ENCODE results near the gene HCN2. TPM values are rescaled to one million over a fixed set of nuclear protein-coding genes. Genes with fewer than 3 reads are reported as not detected.
A peak's percentile ranks its signal among the peaks of the same experiment; 100 is the strongest.

The HCN2 gene
- total and polyA plus RNA-seq, 10 of the 15 experiments (the other 5 are each of a cell fraction or from before 2014, with no cell fraction given): 0.01 to 0.54 (median 0.08) TPM; not detected in 4

DNA sequence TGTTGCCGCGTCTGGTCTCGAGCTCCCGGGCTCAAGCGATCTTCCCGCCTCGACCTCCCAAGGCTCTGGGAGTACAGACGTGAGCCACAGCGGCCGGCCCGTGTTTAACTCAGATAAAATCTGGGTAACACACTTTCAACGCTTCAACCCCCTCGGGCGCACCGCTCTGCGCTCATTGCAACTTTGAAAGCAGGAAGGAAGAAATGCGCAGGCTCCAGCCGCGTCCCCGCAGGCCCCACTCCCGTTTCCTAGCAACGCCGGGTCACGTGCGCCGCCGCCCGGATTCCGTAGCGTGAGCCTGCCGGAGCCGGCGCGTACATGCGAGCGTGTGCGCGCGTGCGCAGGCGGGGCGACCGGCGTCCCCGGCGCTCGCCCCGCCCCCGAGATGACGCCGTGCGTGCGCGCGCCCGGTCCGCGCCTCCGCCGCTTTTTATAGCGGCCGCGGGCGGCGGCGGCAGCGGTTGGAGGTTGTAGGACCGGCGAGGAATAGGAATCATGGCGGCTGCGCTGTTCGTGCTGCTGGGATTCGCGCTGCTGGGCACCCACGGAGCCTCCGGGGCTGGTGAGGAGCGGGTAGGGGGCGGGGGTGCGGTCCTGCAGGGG is 17.4 kb upstream of the HCN2 start, which contains the start of gene BSG (continued):
- TF ChIP-seq, protein P1, sequence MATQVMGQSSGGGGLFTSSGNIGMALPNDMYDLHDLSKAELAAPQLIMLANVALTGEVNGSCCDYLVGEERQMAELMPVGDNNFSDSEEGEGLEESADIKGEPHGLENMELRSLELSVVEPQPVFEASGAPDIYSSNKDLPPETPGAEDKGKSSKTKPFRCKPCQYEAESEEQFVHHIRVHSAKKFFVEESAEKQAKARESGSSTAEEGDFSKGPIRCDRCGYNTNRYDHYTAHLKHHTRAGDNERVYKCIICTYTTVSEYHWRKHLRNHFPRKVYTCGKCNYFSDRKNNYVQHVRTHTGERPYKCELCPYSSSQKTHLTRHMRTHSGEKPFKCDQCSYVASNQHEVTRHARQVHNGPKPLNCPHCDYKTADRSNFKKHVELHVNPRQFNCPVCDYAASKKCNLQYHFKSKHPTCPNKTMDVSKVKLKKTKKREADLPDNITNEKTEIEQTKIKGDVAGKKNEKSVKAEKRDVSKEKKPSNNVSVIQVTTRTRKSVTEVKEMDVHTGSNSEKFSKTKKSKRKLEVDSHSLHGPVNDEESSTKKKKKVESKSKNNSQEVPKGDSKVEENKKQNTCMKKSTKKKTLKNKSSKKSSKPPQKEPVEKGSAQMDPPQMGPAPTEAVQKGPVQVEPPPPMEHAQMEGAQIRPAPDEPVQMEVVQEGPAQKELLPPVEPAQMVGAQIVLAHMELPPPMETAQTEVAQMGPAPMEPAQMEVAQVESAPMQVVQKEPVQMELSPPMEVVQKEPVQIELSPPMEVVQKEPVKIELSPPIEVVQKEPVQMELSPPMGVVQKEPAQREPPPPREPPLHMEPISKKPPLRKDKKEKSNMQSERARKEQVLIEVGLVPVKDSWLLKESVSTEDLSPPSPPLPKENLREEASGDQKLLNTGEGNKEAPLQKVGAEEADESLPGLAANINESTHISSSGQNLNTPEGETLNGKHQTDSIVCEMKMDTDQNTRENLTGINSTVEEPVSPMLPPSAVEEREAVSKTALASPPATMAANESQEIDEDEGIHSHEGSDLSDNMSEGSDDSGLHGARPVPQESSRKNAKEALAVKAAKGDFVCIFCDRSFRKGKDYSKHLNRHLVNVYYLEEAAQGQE (IDR thresholded peaks at IDR 0.05; ENCODE audit: low read depth, low read length): 0 out of 2 replicates have a peak, but pooled peaks have one; percentile 27
- peak; percentile 78; the same call in 1 of the 2 replicates for TF ChIP-seq TCF3 (IDR thresholded peaks at IDR 0.05; ENCODE audit: borderline replicate concordance, insufficient read depth, low read depth, low read length)
- peak; percentile 47; the same call in 1 of the 2 replicates for TF ChIP-seq HCFC1 (IDR thresholded peaks at IDR 0.05; ENCODE audit: low read length)
- no peak for TF ChIP-seq CBX5 (IDR thresholded peaks at IDR 0.05; ENCODE audit: low read depth)
- TF ChIP-seq ZNF384 (IDR thresholded peaks at IDR 0.05; ENCODE audit: borderline replicate concordance, low read depth, low read length): peak; percentile 47; the same call in 1 of the 2 replicates
- TF ChIP-seq IRF4 (IDR thresholded peaks at IDR 0.05; ENCODE audit: low read depth, low read length): no peak
- TF ChIP-seq IKZF2 (IDR thresholded peaks at IDR 0.05): no peak
- TF ChIP-seq, protein P2, sequence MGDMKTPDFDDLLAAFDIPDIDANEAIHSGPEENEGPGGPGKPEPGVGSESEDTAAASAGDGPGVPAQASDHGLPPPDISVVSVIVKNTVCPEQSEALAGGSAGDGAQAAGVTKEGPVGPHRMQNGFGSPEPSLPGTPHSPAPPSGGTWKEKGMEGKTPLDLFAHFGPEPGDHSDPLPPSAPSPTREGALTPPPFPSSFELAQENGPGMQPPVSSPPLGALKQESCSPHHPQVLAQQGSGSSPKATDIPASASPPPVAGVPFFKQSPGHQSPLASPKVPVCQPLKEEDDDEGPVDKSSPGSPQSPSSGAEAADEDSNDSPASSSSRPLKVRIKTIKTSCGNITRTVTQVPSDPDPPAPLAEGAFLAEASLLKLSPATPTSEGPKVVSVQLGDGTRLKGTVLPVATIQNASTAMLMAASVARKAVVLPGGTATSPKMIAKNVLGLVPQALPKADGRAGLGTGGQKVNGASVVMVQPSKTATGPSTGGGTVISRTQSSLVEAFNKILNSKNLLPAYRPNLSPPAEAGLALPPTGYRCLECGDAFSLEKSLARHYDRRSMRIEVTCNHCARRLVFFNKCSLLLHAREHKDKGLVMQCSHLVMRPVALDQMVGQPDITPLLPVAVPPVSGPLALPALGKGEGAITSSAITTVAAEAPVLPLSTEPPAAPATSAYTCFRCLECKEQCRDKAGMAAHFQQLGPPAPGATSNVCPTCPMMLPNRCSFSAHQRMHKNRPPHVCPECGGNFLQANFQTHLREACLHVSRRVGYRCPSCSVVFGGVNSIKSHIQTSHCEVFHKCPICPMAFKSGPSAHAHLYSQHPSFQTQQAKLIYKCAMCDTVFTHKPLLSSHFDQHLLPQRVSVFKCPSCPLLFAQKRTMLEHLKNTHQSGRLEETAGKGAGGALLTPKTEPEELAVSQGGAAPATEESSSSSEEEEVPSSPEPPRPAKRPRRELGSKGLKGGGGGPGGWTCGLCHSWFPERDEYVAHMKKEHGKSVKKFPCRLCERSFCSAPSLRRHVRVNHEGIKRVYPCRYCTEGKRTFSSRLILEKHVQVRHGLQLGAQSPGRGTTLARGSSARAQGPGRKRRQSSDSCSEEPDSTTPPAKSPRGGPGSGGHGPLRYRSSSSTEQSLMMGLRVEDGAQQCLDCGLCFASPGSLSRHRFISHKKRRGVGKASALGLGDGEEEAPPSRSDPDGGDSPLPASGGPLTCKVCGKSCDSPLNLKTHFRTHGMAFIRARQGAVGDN (IDR thresholded peaks at IDR 0.05): peak; percentile 67
- peak; percentile 48; the same call in 1 of the 2 replicates for TF ChIP-seq GATAD2B (conservative IDR thresholded peaks at IDR 0.05; ENCODE audit: low read depth)
- TF ChIP-seq CHD1 (IDR thresholded peaks at IDR 0.05; ENCODE audit: low read depth, low read length): 0 out of 2 replicates have a peak, but pooled peaks have one; percentile 38
- peak; percentile 98 to 99 for TF ChIP-seq BHLHE40 (IDR thresholded peaks at IDR 0.05; ENCODE audit: borderline replicate concordance in 1 of 2, low read depth in 2 of 2, low read length in 1 of 2)
- no peak for TF ChIP-seq TCF7 (IDR thresholded peaks at IDR 0.05; ENCODE audit: borderline replicate concordance)
- TF ChIP-seq NRF1 (conservative IDR thresholded peaks at IDR 0.05; ENCODE audit: low read depth, low read length): peak; percentile 79
- no peak for TF ChIP-seq SPI1 (IDR thresholded peaks at IDR 0.05; ENCODE audit: borderline replicate concordance, insufficient read depth, low read depth, low read length)
- TF ChIP-seq CBFB (IDR thresholded peaks at IDR 0.05; ENCODE audit: low read depth): peak; percentile 79
- TF ChIP-seq NFYA (IDR thresholded peaks at IDR 0.05; ENCODE audit: borderline replicate concordance, low read depth, low read length): no peak
- no peak for TF ChIP-seq NFXL1 (IDR thresholded peaks at IDR 0.05; ENCODE audit: borderline replicate concordance)
- no peak for TF ChIP-seq TARDBP (IDR thresholded peaks at IDR 0.05; ENCODE audit: borderline replicate concordance)
- peak; percentile 70; the same call in 1 of the 2 replicates for TF ChIP-seq LARP7 (IDR thresholded peaks at IDR 0.05)
